DMS 273 (cell line): ENCODE measurements around the gene ACSL3.
"Not testable (repeated sequence)": the region's sequence is repeated elsewhere in the genome, so short reads cannot be mapped to it uniquely, and the experiment has no call there.

ENCODE experiments used
- DNase-seq: peaks from one replicate; lab custom pipeline; 2025; ENCODE audit not compliant: unreplicated experiment; lab: John Stamatoyannopoulos, UW

ACSL3 gene

DNA sequence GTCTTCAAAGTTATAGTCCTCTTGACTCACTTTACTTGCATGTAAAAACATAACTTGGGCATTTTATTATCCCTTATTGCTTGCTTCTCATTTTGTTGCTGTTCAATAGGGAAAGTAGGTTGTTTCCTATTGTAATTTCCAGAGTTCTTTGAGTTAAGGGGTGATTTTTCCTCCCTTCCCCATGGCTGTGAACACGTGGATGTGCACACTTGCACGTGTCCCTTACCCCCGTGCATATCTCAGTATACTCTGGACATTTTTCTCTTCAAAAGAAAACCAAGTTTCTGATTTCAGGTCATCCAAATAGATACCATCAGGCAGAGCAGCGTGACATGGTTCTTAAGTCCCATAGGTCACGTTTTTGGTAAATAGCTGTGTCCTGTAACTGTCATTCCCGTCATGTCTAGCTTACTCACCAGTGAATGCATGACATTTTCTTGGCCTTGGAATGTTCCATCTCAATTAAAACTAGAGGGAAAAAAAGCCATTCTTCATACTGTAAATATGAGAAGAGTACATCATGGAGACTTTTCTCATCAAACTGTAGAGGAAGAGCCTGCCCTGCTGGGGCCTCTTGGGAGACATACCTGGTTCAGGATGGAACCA, 107.8 kb downstream of the ACSL3 start:
- no peak for DNase-seq

DNA sequence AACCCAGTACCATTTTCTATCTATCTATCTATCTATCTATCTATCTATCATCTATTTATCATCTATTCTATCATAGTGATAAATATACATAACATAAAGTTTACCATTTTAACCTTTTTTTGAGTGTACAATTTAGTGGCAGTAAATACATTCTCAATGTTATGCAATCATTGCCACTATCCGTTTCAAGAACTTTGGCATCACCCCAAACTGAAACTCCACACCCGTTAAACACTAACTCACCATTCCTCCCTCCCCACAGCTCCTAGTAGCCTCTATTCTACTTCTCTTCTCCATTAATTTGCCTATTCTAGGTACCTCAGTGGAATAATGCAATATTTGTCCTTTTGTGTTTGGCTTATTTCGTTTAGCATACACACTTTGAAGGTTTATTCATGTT, 108.7 kb downstream of the ACSL3 start:
- DNase-seq, result peak; percentile 32

DNA sequence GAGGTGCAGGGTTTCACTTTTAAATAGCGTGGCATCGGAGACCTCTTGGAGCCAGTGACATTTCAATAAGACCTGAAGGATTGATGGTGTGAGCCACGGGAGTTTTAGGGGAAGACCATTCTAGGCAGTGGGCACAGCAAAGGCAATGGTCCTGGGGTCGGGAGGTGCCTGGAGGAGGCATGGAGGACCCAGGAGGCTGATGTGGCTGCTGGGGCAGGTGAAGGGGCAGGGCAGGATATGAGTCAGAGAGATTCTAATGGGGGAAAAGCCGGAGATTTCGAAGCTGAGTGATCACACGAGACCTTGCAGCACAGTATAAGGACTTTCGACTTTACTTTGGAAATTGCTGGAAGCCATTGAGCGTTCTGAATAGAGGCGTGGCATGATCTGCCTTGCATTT, 111.6 kb downstream of the ACSL3 start:
- DNase-seq, result no peak

DNA sequence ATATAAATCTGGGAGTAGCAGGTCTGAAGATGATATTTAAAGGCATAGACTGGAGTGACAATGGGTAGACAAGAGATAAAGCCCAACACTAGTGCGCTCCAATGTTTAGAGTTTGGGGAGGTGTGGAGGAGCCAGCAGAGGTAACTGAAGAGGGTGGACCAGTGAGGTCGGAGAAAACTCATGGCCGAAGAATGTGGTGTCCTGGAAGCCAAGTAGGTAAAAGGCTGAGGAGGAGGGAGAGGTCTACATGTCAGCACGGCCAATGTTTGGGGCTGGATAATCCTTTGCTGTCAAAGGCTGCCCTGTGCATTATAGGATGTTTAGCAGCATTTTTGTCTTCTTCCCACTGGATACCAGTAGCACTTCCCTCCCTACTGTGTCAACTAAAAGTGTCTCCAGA, 112.4 kb downstream of the ACSL3 start:
- no peak for DNase-seq

DNA sequence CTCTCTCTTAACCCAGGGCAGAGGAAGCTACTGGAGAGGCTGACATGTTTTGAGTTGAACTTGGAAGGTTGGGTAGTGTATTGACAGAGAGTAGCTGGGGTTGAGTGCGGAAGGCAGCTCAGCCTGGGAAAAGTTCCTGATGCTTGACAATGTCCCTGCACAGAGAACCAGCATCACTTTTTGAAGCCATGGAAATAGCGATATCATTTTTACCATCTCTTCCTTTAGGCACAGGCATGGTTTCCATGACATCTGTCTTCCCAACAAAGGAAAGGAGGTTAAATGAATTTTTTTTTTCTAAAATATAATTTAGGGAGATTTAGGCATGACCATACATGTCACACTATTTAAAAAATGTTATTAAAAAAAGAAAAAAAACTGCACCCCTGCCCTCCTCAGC, 112.9 kb downstream of the ACSL3 start:
- DNase-seq, result no peak

DNA sequence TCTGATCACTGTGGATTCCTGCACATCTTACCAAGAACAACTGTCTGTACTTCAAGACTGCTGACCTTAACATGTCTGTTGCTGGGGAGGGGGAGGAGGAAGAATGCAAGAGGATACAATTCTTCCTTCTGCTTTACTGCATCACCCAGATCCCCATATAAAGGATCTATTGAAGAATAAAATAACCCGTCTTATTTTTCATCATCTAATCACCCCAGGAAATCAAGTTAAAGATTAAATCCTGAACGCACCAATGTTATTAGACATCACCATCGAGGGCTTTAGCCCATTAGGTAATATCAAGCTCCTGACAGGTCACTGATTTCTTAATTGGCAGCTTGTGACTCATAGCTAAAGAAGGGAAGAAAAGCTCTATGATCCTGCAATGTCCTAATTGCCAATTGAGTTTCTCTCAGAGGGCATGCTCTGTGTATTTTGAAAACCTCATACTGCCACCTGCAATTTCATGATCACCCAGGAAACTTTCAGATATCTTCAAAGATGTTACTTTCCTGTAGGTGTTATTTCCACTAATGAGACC, 115.8 kb downstream of the ACSL3 start:
- DNase-seq, result no peak

DNA sequence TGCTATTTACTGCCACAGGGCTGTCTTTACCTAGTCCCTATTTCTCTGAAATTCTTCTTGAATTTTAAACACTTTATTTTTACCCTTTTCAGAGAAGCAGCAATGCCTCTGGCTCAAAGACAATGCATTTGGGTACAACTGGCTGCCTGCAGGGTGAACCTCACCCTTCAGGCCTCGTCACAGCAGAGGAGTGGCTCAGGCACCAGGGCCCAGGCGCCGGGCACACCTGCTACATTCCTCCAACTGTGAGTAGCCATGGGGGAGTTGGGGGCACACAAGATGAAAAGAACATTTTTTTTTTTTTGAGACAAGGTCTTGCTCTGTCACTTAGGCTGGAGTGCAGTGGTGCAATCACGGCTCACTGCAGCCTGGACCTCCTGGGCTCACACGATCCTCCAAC, 116.3 kb downstream of the ACSL3 start:
- DNase-seq, result no peak

DNA sequence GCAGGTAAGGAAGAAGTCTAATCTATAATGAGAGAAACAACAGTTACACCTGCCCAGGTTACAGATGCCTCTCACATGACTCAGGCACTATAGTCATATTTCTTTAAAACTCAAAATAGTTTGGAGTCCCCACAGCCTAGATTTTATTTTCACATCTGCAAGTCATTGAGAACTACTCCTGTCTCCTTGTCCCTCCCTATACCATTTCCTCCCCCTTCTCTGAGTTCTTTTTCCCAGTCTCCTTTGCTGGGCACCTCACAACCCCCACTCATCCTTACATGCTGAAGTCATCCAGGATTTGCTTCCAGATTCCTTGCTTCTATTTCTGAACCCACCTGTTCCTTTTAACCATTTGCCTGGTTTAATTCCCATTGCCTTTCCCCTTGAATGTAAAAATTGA, 118.0 kb downstream of the ACSL3 start:
- DNase-seq, result no peak

DNA sequence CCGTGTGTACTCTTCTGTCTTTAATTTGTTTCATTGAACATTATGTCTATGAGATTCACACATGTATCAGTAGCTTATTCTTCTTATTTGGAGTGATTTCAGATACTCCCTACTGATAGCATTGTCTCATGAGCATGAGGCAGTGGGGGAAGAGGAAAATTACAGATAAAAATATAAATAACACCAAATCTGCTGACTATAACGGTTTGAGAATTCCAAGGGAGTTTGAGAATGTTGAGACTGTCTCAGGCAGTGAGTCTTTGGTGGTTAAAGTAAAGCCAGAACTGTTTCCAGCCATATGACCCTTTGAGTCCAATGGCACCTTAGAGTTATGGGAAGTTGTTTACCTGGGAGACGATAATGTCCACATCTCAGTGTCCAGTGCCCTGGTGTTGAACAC, 118.6 kb downstream of the ACSL3 start:
- no peak for DNase-seq

DNA sequence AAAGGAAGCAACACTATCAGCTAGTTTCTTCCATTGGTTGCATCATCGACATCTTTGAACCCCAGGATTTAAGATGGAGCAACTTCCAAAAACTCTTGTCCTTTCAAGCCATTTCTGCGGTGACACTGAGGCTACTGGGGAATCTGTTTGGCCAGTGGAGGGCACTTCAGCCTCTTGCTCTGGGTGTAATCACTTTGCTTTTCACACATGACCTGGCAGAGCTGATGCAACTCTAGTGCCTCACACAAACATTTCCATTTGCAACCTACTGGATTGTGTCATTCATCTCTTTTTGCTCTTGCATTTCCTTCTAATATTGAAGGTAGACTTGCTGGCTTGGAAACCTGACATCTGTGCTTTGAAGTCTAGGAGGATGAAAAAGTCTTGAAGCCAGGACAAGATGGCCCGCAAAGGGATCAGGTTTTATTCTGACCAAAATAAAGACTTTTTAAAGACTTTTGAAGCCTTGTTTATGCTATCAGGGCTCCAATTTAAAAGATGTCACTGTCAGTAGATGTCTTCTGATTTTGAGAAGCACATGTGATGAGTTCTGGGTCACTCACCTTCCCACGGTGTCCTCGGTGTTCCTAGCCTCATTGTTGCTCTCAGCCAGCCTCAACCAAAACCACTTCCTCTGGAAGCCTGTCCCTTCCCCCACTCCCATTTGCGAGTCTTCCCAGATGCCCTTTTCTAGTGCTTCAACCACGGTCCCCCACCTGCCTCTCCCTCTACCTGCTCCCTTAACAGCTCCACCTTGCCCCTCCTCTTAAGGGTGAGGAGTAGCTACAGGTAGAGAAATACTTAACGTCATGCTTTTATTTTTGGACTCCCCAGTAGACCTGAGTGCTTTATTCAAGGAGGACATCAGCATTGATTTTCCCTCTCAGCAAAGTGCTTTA, 121.4 kb downstream of the ACSL3 start:
- peak; percentile 61 for DNase-seq

DNA sequence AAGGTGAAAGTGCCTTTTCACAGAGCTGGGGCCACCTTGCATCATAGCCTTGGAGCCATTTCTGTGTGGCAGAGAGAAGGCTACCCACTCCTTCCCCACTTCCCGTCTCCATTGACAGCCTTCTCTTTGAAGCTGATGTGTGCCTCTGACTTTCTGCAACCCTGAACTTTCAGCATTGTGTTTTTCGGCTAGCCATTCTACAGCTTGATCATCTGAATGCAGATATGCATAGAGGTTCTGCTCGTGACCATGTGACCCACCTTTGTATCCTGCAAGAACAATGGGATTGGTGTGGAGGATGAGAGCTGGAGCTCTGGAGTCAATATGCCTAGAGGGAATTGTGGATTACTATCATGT, 122.1 kb downstream of the ACSL3 start:
- DNase-seq, result no peak

DNA sequence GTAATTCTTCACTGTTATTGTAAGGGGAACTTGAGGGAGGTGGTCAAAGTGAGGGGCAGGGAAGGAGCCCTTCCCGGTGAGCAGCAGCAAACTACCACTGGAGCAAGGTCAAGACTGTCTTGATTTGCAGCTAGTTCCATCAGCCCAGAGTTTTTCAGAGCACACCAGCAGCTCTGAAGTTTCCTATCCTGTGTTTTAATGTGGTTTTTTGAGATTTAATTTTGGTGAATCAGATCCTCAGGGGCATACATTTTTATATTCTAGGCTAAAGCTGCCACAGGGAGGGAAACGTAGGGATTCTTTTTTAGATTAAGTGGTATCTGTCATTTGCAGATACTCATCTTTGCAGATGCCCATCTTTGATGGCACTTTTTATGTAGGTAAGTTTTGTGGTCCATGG, 124.1 kb downstream of the ACSL3 start:
- no peak for DNase-seq

DNA sequence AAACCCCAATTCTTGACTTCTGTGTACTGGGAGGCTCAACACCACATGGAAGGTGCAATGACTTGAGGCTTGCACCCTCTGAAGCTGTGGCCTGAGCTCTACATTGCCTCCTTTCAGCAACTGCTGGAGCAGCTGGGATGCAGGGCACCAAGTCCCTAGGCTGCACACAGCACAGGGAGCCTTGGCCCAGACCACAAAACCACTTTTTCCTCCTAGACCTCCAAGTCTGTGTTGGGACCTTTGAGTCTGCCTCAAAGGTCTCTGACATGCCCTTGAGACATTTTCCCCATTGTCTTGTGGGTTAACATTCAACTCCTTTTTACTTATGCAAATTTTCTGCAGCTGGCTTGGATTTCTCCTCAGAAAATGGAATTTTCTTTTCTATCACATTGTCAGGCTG, 128.6 kb downstream of the ACSL3 start:
- no peak for DNase-seq

DNA sequence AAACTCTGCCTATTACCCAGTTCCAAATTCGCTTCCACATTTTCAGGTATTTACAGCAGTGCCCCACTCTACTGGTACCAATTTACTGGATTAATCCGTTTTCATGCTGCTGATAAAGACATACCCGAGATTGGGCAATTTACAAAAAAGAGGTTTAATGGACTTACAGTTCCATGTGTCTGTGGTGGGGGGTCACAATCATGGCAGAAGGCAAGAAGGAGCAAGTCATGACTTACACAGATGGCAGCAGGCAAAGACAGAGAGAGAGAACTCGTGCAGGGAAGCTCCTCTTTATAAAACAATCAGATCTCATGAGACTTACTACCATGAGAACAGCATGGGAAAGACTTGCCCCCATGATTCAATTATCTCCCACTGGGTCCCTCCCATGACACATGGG, 129.4 kb downstream of the ACSL3 start:
- not testable (repeated sequence) for DNase-seq

DNA sequence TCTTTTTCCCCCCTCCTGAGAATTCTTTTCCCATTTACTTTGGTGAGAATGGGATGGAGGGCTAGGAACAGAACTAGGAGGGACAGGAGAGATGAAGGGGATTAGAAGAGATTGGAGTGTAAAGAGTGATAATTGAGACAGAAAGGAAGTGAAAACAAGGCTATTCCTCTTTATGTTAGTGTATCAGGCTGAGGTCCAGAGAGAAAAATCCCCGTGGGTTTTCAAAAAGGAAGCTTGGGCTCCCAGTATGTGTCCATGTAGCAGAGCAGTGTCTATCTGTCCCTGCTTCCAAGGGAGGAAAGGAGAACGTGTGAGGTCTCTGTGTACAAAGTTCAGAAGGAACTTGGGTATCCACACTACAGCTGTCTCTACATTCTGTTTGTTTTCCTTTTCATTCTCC, 131.3 kb downstream of the ACSL3 start:
- no peak for DNase-seq
